GM19099 (cell line): ENCODE results near the gene ARL4A.

Experiments used
- POLR2A ChIP-seq: IDR thresholded peaks from 3 replicates; pipeline ENCODE4 v1.6.1; 2011; ENCODE audit warnings: low read depth; ENCODE audit not compliant: insufficient read length; ENCODE audit errors: extremely low read depth

The ARL4A gene

DNA sequence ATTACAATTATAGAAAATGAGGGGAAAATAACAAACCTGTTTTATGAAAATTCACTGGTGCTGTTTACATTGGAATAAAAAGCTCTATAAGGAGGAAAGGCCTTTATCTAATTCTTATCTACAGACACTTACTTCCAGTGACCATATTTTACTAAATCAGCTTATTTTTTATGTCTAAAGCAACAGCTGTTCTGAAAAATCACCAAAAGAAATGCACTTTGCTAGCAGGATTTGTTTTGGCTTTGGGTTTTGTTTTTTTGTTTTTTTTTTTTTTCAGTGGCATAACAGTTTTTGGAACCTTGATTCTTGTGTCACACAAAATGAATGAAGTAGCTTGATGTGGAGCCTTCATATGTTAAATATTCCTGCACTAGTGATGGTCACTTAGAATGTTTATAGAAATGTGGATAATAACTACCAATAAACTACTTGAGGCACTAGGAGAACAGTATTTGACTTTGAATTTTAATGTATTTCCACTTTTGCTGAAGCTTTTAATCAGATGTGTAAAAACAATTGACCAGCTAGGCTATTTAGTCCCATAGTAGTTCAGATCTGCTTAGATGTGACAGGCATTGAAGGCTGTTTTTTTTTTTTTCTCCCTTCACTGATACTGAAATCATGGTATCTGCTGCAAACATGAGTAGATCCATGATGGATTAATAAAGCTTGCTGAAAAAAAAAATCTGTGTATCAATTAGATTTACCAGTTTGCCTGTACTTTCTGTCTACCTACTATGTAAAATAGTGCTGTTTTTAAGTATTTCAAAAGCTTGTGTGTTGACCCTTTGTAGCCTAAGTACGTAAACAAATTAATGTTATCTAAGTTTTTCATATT, 2.8 kb downstream of the ARL4A start:
- no peak for TF ChIP-seq POLR2A

DNA sequence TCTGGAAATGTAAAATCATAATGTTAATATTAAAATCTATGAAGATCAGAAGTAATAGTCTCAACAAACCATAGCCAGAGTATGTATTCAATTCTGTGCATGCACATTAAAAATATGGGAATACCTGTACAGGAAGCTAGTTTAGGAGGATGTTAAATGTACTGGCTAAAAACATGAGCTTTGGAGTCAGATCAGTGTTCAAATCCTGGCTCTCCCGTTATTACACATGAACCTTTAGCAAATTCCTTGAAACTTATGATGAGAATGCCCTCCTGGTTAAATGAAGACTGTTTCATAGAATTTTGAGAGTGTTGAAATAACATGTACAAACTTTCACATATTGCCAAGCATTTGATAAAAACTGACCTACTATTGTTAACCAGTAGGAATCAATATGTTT, 4.6 kb downstream of the ARL4A start:
- no peak for TF ChIP-seq POLR2A

DNA sequence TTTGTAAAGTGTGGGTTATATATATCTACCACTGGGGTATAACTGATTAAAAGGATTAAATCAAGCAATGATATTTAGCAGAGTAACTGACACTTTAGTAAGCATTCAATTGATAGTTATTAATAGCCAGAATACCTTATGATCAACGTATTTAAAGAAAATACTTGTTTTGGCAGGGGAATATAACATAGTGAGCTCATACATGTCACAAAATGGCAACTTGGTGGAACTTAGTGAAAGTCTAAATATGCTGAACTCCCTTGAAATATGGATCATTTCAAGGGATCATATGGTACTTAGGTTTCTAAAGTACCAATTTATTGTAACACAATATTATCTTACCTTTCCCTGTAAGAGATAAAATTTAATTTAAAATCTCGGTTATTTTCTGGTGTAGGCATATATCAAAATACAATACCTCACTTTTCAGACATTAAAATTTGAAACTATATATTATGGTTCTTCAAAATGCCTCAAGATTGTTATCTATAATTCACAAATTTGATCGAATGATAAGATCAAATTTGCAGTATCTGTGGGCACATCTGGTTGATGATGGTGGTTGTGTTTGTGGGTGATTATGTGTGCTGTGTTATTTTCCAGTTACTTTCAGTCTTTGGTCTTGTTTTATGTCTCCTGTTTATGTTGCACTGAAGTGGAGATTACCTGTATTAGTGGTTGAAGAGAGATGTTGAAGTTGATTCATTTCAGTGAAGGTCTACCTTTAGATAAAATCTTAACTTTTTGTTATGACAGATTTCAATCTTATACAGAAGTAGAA, 5.2 kb downstream of the ARL4A start:
- TF ChIP-seq POLR2A = no peak

DNA sequence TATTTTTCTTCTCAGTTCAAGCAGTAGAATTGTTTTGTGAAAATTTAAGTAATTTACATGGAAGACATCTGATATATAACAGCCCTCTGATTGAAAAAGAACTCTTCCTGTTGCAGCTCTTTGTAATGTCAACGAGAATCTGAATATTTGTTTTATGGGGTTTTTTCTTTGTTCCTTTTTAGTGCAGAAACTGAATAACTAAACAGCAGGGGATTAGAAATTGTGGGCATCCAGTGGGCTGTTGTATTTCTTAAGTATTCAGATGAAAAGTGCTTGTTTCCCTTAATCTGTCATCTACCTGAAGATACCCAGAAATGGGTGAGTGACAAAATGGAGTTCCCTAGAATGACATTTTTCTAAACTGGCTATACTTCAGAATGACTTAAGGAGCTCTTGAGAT, 7.4 kb downstream of the ARL4A start:
- TF ChIP-seq POLR2A = no peak

DNA sequence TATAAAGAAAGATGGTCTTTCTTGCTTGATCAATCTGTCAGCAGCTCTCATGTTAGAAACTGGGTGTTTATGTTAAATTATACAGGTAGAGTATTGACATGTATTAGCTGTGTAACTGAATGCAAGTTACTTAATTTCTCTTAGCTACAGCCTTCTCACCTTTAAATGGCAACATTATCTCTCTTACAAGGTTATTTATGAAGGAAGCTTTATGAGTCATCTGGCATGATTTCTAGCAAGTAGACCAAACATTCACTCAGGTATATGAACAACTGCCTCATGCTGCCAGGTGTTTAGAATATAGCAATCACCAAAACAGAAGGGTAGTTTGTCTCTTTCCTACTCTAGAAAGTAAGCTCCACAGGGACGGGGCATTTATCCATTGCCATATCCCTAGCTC, 8.5 kb downstream of the ARL4A start:
- TF ChIP-seq POLR2A = no peak

DNA sequence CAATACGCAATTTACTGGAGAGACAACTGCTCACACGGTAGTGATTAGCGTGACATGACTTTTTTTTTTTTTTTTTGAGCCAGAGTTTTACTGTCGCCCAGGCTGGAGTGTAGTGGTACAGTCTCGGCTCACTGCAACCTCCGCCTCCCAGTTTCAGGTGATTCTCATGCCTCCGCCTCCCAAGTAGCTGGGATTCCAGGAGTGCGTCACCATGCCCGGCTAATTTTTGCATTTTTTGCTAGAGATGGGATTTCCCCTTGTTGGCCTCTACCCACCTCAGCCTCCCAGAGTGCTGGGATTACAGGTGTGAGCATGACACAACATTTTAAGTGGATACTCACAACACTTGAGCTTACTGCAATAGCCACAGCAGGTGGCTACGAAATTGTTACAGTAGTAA, 11.9 kb downstream of the ARL4A start:
- TF ChIP-seq POLR2A = no peak

DNA sequence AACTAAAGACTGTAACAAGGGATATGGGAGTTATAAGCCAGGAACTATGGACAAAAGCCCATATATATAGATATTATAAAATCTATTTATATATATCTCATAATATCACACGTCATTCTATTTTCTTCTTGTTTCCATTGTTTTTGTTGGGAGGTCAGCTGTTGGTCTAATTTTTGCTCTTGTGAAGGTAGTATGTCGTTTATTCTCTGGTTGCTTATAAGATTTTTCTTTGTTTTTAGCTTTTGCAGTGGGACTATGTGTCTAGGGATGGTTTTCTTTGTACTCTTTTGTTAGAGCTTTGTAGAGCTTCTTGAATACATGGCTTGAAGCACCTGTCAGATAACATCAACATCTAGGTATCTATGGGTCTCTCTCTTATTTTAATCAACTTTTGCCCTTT, 14.0 kb downstream of the ARL4A start:
- TF ChIP-seq POLR2A = no peak

DNA sequence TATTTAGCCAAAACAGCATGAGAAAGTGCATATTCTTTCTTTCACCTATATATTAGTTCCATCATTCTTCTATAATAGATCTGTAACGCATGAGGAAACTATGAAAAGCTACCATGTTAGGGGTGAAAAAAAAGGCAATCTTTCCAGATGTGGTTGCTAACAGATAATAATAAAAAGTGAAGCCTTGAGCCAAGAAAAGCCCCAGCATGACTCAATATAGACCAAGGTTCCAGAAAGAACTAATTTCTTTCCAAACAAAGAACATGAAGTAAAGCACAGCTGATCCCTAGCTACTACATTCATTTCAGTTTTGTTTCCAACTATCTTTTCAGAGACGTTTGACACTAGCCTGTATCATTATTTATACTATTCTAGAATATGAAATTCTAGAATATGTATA, 16.4 kb downstream of the ARL4A start:
- TF ChIP-seq POLR2A = no peak

DNA sequence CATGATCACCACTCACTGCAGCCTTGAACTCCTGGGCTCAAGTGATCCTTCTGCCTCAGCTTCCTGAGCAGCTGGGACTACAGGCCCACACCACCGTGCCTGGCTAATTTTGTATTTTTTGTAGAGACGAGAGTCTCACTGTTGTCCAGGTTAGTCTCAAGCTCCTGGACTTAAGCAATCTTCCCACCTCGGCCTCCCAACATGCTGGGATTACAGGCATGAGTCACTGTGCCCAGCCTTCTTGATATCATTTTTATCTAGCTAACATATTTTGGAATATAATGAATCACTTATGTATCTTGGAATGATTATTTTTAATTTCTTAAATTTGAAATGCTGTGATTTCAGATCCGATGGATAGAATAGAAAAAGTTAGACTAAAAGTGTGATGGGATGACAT, 18.4 kb downstream of the ARL4A start:
- no peak for TF ChIP-seq POLR2A

DNA sequence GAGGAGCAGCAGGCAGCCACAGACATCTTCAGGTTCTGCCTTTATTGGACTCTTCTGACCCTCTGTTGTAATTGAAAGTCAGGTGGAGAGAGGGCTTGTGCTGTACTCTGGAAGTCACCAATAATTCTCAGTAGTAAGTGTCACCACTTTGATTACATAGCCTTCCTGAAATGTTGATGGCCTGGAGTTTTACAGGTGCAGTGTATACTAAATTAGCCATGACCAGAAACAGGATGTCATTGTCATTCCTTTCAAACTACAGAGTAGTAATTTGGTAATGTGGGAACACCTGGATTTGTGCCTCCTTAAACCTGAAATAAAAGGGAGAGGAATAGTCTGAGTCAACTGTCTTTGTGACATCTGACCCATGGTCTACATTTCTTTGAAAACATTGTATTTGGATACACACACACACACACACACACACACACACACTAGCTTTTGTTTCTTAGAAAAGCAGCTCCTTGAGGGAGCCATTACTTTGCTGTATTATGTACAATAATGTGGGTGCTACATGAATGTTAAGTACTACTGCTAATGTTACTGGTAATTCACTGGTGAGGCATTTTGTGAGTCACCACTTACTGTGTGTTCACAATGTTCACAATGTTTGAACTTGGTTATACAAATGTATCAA, 19.6 kb downstream of the ARL4A start:
- no peak for TF ChIP-seq POLR2A

DNA sequence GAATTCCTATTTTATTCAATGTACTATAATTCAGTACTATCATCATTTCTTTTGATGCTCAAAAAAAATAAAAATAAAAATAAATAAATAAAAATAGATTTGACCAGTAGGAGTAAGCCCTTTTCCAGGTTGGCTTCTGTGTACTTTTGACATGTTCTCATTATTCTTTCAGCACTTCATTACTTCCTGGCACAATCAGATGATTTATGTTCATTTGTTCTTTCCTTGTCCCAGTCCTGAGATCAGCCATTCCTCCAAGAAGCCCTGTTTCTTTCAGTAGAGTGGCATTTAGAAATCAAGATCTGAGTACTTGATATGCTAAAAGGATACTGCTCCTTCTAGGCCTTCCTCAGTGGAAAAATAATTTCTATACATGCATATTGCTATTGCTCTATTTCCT, 20.9 kb downstream of the ARL4A start:
- no peak for TF ChIP-seq POLR2A

DNA sequence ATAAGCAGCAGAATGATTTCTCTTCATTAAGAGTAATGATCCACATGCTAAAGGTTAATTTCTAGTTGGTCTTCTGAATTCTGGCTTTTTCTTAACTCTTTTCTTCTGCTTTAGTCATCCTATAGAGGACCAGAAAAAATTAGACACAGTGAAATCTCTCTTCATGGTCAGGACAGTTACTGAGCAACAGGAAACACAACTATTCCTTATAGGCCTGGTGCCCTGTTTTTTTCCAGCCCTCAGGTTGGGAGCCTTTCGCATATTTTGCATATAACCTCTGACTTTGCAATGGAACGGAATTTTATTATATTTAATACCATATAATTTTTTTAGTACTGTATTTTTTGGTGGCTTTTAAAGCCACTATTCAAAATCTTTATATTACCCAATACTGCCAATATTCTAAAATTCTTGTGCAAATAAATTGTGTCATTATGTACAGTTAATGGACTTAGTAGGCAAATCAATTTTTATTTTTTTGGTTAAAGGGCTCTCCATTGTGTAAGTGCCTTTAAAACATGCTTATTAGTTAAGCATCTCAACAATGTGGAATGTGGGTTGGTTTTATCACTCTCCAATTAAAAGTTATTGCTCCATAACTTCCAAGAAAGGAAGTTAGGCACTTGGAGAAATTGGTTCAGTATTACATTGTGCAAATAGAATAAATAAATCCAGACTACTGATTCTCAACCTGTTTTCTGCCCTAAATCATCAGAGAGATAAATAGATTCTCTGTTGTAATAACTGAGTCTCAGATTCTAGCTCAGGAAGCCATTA, 22.5 kb downstream of the ARL4A start:
- TF ChIP-seq POLR2A = no peak

DNA sequence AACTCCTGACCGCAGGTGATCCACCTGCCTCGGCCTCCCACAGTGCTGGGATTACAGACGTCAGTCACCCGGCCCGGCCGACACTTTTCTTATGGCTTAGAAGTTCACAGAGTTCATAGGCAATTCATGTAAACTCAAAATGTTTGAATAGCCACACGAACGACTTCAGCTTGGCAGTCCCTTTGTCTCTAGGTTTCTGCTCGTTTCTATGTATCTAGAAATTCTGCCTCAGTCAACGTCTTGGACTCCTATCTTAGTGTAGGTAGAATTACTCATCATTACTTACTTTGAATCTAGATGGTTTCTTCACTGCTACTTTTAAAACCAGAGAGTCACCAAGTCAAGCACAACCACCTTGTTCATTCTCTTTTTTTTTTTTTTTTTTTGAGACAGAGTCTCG, 23.7 kb downstream of the ARL4A start:
- no peak for TF ChIP-seq POLR2A

DNA sequence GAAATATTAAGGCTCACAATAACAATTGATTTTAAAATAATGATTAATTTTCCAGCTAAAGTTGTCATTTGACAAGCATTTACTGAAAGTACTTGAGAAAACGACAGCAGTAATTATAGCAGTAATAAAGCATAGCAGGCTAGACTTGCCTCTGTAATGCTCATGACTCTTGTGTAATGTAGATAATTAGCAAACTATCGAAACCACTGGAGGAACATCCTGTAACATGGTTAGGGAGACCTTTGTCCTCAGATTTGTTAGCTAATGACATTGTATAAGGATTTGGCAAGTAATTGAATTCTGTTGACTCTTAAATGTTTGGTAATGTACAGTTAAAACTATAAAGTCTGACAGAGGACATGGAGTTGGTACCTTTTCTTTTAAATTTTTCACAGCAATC, 24.8 kb downstream of the ARL4A start:
- TF ChIP-seq POLR2A = no peak
